HPDE6-E6E7 (cell line): ENCODE results near the gene KDM6B.
A peak's percentile ranks its signal among the peaks of the same experiment; 100 is the strongest.

Source experiments
- DNase-seq: peaks from one replicate; pipeline ENCODE4 v3.0.0; 2011; ENCODE audit warnings: missing footprints; ENCODE audit errors: extremely low spot score

The KDM6B gene

GRCh38 chr17:7841396-7841914 is 7.4 kb downstream of the KDM6B start:
- DNase-seq, result peak; percentile 66

- no peak for DNase-seq
Measured at GRCh38 chr17:7841915-7842379, 7.9 kb downstream of the KDM6B start.

GRCh38 chr17:7842380-7843256 is 8.6 kb downstream of the KDM6B start:
- DNase-seq, result peak; percentile 35

GRCh38 chr17:7843257-7843535 is 9.2 kb downstream of the KDM6B start:
- no peak for DNase-seq

- DNase-seq, result peak; percentile 56
Measured at GRCh38 chr17:7843536-7844291, 9.7 kb downstream of the KDM6B start.

- peak; percentile 87 for DNase-seq
Measured at GRCh38 chr17:7844292-7845154, 10.5 kb downstream of the KDM6B start.

GRCh38 chr17:7845359-7846062 is 11.5 kb downstream of the KDM6B start:
- no peak for DNase-seq

GRCh38 chr17:7846063-7846735 is 12.2 kb downstream of the KDM6B start:
- no peak for DNase-seq

- no peak for DNase-seq
Measured at GRCh38 chr17:7846765-7847661, 13.0 kb downstream of the KDM6B start.

- DNase-seq, result no peak
Measured at GRCh38 chr17:7848131-7848579, 14.1 kb downstream of the KDM6B start.

- no peak for DNase-seq
Measured at GRCh38 chr17:7848739-7849129, 14.7 kb downstream of the KDM6B start.

- DNase-seq, result no peak
Measured at GRCh38 chr17:7849130-7849750, 15.2 kb downstream of the KDM6B start.

GRCh38 chr17:7849751-7850504 is 15.9 kb downstream of the KDM6B start:
- no peak for DNase-seq

GRCh38 chr17:7850701-7851437 is 16.9 kb downstream of the KDM6B start:
- DNase-seq, result no peak

- peak; percentile 54 for DNase-seq
Measured at GRCh38 chr17:7851438-7852261, 17.6 kb downstream of the KDM6B start.

- DNase-seq, result no peak
Measured at GRCh38 chr17:7852262-7852670, 18.2 kb downstream of the KDM6B start.
